ENCODE measurements around the gene ING4.

The ING4 gene

DNA sequence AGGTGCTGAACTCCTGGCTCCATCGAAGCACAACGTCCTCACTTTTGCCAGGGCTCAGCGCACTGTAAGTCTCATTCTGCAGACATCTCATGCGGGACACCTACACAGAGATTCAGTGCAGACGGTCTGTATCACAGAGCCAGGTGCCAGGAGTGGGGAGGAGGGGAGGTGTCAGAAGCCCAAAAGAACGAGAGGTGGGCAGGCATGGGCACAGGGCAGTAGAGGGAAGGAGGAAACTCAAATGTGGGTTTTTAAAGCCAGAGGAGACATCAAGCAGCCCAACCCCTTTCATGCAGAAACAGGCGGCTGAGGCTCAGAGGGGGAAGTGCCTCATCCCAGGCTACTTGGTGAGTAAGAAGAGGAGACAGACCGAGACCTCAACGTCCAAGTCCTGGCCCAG, 24.6 kb downstream of the ING4 start:
- H3K4me3 ChIP-seq (ENCODE audit: low read depth, low read length), result no peak overlapping the region

DNA sequence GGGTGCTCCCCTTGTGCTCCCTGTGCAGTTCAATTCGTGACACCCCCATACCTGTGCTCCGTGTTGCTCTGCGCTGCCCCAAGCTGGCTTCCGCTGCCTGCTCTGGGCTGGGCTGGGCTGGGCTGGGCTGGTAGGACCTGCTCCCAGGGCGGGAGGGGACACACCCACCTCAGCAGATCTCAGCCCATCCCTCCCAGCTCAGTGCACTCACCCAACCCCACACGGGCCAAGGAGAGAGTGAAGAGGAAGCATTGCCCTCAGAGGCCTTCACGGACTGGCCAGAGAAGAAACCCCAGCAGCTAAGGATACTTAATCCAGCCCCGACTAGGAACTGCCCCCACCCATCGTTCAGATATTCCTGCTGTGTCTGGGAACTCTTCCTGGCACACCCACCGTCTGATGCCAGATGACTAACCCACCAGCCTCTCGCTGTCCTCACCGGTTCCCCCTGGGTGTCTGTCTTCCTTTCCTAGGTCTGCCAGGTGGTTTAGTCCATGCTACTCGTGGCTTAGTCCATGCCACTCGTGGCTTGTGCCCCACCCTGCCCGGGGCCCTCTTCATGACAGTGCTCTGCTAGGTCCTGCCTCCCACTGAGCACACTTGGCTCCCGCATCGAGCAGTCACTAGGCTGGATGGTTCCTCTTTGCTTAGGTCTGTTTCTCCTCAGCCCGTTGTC, 26.9 kb downstream of the ING4 start, which contains the start of gene LPAR5:
Gene LPAR5 (minus strand): TSS at position 104 of the 676 bp plus-strand sequence. CDS start 14,711 bp downstream, outside the sequence.
- H3K4me3 ChIP-seq (ENCODE audit: low read depth, low read length), result no peak within 1 kb of the TSS

DNA sequence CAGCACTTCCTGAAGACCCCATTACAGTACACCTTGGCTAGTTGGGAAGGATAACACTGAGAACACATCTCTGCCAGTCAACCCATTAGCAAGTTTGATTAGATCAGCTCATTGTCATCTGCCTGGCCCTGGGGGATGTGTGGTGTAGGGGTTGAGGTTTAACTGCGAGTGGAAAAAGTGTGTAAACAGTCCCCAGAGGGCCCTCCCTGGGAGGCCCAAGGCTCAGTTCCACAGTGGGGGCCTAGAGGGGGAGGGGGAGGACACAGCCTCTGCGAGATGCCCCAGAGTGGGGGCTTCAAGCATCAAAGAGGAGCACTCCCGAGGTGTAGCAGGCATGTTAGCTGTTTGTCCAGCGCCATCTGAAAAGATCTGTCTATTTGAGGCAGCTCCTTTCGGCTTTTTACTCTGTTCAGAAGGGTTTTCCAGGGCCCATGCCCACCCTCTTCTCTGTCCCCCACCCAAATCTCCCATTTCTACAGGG, 27.5 kb downstream of the ING4 start:
- H3K4me3 ChIP-seq (ENCODE audit: low read depth, low read length), result no peak overlapping the region

DNA sequence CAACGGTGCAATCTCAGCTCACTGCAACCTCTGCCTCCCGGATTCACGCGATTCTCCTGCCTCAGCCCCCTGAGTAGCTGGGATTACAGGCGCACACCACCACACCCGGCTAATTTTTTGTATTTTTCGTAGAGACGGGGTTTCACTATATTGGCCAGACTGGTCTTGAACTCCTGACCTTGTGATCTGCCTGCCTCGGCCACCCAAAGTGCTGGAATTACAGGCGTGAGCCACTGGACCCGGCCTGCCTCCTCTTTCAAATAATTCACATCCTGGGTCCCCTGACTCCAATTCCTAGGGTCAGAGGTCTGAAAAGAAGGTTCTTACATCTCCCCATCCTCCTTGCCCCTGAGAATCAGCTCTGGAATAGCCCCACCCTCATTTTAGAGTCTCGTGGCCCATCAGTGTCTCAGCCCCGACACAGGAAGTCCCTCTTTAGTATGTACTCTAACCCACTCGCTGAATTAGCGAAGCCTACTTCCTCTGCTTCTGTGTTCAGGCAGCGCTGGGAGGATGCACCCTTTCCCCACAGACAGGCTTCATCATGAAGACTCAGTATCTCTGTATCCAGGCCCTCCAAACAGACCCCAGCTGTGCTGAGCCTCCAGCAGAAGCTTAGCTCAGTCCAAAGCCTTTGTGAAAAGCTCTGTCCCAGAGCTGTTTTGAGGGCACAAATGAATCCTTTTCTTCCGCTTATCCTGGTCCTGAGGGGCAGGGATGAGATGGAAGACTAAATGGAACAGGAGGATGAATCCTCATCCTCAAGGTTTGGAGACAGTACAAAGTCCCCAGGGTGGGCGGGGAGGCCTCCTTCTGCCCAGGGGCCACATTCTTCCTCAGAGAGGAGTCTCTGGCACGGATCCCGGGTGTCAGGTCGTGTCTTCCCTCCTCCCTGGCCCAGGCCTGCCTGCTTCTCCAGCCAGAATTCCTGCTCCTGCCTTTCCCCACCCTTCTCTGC, 30.6 kb downstream of the ING4 start:
- H3K4me3 ChIP-seq (ENCODE audit: low read depth, low read length), result no peak overlapping the region

DNA sequence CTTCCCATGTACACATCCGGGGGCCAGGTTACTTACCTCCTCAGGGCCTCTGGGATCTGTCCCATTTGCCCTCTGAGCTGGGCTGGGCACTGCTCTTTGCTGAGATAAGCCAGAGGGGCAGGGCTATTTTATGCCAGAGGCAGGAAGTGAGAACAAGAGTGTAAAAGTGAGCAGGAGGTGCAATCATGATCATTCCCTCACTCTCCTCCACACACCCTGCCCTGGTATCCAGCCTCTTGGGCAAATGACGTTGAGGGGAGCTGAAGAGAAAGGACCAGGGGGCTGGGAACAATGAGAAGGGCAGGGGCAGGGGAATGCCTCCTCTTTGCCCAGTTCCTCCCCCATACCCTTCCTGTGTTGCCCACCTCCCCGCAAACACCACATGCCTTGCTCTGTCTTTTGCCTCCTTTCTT, 31.4 kb downstream of the ING4 start:
- no peak overlapping the region for H3K4me3 ChIP-seq (ENCODE audit: low read depth, low read length)

DNA sequence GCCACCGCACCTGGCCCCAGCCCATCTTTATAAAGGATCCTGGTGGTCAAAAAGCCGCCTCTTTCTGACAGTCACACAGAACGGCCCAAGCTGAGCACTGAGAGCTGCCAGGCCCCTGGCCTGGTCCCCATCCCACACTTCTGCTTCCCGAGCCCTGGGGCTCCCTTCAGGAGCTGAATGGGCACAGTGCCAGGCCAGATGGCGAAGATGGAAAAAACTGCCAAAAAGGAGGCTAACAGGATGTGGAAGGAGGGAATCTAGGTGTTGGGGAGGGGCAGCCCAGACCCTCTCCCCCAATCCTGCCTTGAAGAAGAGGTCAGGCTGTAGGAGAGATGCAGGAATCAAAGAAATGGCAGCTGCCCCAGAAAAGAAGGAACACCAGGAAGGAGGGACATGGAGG, 32.2 kb downstream of the ING4 start:
- H3K4me3 ChIP-seq (ENCODE audit: low read depth, low read length), result no peak overlapping the region

DNA sequence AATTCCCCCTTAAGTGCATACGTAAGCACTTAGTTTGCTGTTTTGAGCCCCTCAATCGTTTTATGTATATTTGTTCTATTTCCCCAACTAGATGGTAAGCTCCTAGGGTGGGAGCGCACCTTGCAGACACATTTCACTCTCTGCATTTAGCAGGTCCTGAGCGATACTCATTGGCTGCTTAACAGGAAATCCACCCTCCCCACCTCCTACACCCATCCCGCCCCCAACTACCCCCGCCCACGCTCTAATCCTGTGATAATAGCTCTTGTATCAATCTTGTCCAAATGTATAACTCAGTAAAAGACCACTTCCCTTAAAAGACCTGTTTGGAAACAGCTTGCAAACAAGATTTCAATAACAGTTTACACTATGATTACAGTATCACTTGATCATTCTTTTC, 35.3 kb downstream of the ING4 start:
- no peak overlapping the region for H3K4me3 ChIP-seq (ENCODE audit: low read depth, low read length)

DNA sequence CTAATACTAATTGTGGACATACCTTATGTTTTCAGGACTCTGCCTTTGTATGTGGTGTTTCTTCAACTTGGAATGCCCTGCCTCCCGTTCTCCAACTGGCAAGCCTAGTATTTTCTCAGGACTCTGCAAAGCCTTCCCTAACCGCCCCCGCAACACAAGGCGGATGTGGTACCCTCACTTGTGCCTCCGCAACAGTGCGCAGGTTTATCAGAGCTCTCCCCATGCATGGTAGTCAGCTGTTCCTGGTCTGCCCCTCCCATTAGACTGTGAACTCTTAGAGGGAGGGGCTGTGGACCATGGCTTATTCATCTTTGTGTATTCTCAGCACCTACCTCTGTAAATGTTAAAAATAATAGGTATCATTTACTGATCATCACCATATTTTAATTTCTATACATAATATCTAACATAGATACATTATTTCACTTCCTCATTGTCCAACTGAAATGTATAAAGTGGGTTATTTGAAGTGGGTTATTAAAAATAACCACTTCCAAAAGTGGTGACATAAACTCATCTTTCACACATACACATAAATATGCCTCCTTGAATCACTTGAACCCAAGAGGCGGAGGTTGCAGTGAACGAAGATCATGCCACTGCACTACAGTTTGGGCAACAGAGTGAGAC, 36.1 kb downstream of the ING4 start:
- H3K4me3 ChIP-seq (ENCODE audit: low read depth, low read length), result no peak overlapping the region

DNA sequence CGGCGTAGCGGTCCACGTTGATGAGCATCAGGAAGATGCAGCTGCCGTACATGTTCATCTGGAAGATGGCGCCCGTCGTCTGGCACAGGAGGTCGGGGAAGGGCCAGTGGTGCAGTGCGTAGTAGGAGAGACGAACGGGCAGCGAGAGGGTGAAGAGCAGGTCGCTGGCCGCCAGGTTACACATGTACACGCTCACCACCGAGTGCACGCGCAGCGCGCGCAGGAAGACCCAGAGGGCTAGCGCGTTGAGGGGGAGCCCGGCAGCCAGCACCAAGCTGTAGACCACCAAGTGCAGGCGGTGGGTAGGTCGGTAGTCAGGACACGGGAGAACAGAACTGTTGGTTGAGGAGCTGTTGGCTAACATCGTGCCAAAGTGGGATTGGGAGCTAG, 42.0 kb downstream of the ING4 start:
- no peak overlapping the region for H3K4me3 ChIP-seq (ENCODE audit: low read depth, low read length)

DNA sequence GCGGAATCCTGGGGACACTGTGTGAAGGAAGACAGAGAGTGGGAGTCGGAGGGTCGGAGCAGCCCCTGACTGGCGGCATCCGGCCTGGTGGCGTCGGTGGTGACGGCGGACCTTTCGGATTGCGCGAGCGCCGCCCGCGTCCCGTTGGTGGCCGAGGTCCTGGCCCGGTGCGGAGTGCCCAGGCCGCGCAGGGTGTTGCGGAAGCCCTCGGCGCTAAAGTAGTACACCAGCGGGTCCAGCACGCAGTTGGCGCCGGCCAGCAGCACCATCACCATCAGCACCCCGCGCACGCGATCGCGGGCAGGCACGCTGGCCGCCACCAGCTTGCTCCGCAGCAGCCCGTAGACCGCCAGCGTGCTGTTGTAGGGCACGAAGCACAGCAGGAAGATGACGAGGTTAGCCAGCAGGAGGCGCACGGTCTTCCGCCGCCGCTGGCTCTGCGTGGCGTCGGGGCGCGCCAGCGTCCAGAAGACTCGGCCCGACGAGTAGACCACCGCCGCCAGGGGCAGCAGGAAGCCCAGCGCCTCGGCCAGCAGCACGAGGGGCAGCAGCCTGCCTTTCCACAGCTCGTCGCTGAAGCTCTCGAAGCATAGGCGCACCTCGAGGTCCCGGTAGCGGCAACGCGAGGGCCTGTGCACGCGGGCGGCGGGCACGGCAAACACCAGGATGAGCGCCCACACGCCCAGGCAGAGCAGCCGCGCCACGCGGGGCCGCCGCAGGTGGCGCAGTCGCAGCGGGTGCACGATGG, 42.6 kb downstream of the ING4 start:
- H3K4me3 ChIP-seq (ENCODE audit: low read depth, low read length), result peak overlapping the region; percentile 18

DNA sequence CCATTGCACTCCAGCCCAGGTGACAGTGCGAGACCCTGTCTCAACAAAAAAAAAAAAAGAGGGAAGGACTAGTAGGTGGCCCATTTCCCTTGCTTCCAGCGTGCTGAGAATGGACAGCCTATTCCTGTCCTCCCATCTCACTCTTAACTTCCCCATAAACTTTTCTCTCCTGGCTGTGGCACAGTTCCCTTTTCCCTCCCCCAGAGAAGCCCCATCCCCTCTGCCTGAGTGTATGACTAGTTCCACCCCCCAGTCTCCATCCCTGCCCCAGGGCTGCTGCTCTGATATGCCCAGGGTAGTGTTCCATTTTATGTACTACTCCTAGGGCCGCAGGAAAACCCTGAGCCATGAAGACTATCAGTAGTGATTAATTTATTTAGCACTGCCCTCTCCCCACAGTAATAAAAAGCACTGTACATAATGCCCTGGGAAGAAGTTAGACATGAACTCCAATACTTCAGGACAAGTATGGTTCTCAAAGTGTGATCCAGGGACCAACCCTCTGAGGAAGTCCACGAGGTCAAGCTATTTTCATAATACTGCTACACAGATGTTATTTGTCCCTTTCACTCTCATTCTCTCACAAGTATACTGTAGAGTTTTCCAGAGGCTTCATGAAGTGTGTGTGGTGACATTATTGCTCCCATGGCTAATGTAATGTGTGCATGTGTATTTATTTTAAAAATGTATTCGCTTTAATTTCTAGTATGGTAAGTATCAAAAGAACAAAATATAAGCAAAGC, 44.3 kb downstream of the ING4 start:
- H3K4me3 ChIP-seq (ENCODE audit: low read depth, low read length), result no peak overlapping the region

DNA sequence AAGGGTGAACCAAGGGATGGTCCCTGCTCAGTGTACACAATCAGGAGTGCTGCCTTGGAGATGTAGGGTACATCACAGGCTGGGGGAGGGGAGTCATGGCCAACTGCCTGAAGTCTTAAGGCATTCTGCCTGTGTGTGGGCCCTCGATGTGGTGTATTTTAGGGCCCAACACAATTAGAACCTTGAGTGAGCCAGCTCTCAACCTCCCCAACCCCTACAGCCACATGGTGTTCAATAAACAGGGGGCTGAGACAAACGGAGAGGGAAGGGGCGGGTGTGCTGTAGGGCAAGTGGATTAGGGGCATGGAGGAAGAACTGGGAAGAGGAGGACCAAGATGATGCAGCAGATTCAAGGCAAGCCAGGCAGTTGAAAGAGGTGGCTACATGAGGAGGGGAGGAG, 47.1 kb downstream of the ING4 start:
- no peak overlapping the region for H3K4me3 ChIP-seq (ENCODE audit: low read depth, low read length)

DNA sequence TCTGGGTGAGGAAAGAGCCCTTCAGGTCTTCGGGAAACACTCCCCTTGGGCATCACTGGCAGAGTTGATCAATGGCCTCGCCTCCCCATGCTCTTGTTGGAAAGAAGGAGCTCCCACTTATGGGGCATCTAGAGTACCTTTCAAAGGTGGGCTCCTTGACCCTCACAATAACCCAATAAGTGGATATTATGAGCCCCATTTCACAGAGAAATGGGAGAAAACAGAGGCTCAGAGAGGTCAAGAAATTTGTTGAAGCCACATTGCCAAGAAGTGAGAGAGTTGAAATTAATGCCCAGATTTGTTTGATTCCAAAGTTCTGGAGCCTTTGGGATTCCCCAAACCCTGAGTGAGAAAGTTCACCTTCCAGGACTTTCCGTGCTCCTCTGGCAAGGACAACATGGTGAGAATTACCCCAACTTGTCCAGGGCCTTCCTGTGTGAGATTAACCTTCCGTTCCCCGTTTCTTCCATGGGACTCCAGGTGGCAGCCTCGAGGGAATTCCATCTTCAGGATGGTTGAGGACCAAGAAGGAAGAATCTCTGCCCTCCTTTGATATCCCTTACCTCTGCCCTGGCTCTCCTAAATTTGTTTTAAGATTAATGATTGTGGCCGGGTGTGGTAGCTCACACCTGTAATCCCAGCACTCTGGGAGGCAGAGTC, 48.3 kb downstream of the ING4 start:
- no peak overlapping the region for H3K4me3 ChIP-seq (ENCODE audit: low read depth, low read length)

DNA sequence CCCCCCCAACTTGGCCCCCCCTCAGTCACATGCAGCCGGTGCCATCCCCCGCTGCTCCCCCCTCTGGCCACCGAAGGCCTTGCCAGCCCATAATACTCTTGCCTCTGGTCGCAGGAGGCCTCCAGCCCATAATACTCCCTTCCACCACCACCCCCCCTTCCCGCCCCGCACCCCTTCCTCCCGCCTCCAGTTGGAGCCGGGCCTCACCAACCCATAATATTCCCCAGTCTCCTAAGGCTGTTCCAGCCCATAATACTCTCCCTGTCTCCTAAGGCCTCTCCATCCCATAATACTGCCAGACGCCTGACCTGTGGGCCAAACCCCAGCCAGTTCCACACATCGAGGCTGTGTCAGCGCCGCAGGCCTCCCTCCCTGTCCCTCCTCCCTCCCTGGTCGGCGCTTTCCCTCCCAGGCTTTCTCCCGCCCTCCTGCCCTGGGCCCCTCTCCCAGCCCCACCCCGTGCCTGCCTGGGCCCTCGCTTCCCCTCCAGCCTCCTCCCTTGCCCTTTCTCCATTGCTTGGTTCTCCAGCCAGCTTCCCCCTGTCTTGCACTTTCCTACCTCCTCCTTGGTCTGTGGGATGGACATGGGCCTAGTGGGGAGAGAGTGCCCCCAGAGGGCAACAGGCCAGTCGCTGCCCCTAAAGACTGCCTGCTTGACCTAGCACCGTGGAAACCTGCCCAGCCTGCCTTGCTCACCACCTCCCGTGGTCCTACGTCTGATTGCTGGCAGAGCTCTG, 49.0 kb downstream of the ING4 start:
- H3K4me3 ChIP-seq (ENCODE audit: low read depth, low read length), result no peak overlapping the region

DNA sequence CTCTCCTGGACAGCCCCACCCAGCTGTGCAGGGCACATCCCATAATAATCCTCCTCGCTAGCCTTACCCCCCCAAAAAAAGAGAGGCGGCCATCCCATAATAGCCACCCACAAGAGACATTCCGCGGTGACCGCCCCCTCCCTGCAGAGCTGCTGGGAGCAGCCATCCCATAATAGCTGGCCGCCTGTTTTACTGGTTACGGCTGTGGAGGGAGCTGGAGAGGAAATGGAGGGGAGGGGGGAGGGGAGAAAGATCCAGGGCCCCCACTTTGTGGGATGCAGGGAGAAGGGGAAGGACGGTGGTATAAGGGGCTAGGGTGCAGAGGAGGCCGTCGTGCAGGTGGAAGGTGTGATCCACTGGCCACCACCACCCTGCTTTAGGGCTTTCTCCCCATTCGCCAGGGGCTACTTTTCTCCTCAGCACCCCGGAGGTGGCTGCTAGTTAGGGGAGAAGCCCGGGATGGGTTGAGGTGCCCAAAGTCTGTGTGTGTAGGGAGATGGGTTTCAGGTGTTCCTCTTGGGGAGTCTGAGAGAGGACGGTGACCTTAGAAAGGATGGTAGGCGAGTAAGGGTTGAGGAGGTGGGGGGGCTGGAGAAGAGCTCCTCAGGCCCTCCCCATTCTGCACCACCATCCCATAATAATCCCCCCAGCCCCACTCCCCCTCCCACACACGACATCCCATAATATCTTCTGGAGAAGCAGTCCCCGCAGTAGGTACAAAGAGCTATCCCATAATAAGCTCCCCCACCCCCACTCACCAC, 49.7 kb downstream of the ING4 start:
- peak overlapping the region; percentile 17 for H3K4me3 ChIP-seq (ENCODE audit: low read depth, low read length)

DNA sequence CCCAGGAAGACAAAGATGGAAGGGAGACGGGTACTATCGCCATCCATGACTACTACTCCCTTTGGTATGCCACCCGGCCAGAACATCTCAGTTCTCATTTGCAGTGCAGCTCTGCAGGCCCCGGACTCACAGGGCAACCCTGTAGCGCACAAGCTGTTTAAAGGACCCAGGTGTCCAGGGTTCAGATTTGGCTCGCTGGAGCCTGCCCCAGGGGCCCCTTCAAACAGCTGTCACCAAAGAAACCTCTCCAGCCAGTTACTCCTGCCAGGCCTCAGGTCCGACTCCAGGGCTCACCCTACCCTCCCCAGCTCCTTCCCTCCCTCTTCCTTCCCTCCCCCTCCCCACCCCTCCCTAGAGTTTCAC, 50.3 kb downstream of the ING4 start:
- H3K4me3 ChIP-seq (ENCODE audit: low read depth, low read length), result no peak overlapping the region

DNA sequence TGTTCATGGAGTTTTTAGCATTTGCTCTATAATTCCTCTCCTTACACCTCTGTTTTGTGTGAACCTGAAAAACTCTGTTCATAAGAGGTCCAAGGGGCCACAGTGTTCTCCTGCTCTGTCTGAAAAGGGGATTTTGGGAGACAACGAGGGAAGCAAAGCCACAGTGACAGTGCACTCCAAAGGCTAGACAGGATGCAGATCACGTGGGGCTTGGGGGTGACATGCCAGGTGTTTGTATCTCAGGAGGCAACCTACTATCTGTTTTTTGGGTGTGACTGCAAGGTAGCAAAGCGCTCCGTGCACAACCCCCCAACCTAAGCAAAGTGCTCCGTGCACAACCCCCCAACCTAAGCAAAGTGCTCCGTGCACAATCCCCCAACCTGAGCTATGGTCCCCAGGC, 50.7 kb downstream of the ING4 start:
- no peak overlapping the region for H3K4me3 ChIP-seq (ENCODE audit: low read depth, low read length)

DNA sequence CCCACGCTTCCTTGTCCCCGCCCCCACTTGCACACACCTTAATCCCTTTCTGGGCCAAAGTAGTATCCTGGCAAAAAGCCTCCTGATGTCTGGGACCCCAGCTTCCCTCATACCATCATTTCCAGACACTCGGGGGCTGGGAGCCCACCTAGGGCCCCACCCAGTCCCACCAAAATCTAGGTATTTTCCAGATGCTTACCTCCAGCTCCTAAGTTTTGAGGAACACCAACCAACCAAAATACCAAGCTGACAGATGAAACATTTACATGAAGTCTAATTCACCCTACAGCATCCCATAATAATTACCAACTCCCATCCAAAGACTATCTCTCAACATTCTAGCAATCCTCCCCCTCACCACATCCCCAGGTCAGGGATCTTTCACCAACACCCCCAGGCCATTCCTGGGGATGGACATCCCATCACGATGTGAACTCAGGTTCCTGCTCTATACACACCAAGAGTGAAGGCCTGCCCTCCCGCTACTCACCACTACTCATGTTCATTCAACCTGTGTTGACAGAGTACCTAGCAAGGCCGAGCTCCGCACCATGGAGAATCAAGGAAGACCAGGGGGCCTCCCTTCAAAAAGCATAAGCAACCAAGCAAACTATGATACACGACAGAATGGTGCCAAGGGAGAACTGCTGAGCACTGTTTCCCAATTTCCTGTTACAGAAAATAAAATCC, 54.2 kb downstream of the ING4 start:
- no peak overlapping the region for H3K4me3 ChIP-seq (ENCODE audit: low read depth, low read length)

Data from iPS-11a (cell line).